GM21825 (cell line): ENCODE data around the gene NMNAT3.

Experiments used
- ATAC-seq: cut with Tn5 transposase; IDR thresholded peaks from one replicate; pipeline ENCODE4 v1.9.1; 2021; ENCODE audit warnings: mild to moderate bottlenecking, moderate library complexity; ENCODE audit not compliant: unreplicated experiment

The NMNAT3 gene

GRCh38 chr3:139524841-139525636 is 152.7 kb downstream of the NMNAT3 start:
- no peak for ATAC-seq

- ATAC-seq, result no peak
These were observed 154.1 kb downstream of the NMNAT3 start for GRCh38 chr3:139523718-139524117.

- no peak for ATAC-seq
These were observed 154.6 kb downstream of the NMNAT3 start for GRCh38 chr3:139523166-139523565.

- ATAC-seq, result no peak
These were observed 155.4 kb downstream of the NMNAT3 start for GRCh38 chr3:139522421-139522820.

- ATAC-seq, result no peak
These were observed 156.0 kb downstream of the NMNAT3 start for GRCh38 chr3:139521816-139522215.

- ATAC-seq, result no peak
These were observed 156.6 kb downstream of the NMNAT3 start for GRCh38 chr3:139521144-139521543.

GRCh38 chr3:139519998-139520737 is 157.6 kb downstream of the NMNAT3 start:
- no peak for ATAC-seq

GRCh38 chr3:139518926-139519842 is 158.6 kb downstream of the NMNAT3 start:
- ATAC-seq, result no peak

- no peak for ATAC-seq
These were observed 159.5 kb downstream of the NMNAT3 start for GRCh38 chr3:139518306-139518705.

GRCh38 chr3:139517321-139518065 is 160.3 kb downstream of the NMNAT3 start:
- no peak for ATAC-seq

- ATAC-seq, result no peak
These were observed 163.0 kb downstream of the NMNAT3 start for GRCh38 chr3:139514741-139515140.
